ENCODE data around the gene PKP4.

DNA sequence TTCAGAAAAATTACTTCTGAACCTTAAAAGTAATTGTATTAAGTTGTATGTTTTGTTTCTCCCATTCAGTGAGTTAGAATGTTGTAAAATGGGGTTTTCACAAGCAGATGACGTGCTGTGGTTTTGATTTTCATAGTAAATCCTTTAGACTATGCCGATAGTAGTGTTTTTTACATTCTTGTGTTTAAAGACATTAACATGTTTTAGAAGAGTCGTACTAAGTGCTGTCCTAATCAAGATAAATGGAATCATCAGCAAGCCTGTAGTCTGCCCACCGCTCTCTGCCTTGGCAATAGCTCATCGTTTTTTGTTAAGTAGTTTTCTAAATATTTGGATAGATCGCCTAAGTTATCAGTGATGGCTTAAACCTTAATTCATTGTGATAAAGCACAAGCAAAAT, 21.5 kb downstream of the PKP4 start:
- TF ChIP-seq CTCF (IDR thresholded peaks at IDR 0.05) (no peak), POLR2A (IDR thresholded peaks at IDR 0.05) (no peak)
